Muscle layer of duodenum (tissue), 2 donors: ENCODE results near the gene PLEKHG4B.

Source experiments
- H3K27ac ChIP-seq: one replicate; pipeline ENCODE4 v1.7.0; 2013; ENCODE audit warnings: mild to moderate bottlenecking, low read length
- H3K27me3 ChIP-seq: one replicate; pipeline ENCODE4 v1.7.0; 2013; ENCODE audit warnings: low read depth, mild to moderate bottlenecking, control low read depth, low read length
- H3K36me3 ChIP-seq, 2 donors: one replicate each; pipeline ENCODE4 v1.7.0; 2013; ENCODE audit warnings: low read length in 2 of 2, control low read depth in 1 of 2, mild to moderate bottlenecking in 1 of 2; ENCODE audit not compliant: insufficient read depth in 2 of 2, control insufficient read depth in 1 of 2
- H3K4me1 ChIP-seq, 2 donors: one replicate each; pipeline ENCODE4 v1.7.0; 2013; ENCODE audit warnings: low read length in 2 of 2, mild to moderate bottlenecking in 2 of 2, control low read depth in 1 of 2, moderate library complexity in 1 of 2; ENCODE audit not compliant: insufficient read depth in 2 of 2, control insufficient read depth in 1 of 2
- H3K4me3 ChIP-seq, 2 donors: one replicate each; pipeline ENCODE4 v1.7.0; 2013; ENCODE audit warnings: low read length in 2 of 2, low read depth in 1 of 2, mild to moderate bottlenecking in 1 of 2
- H3K9me3 ChIP-seq, 2 donors: one replicate each; pipeline ENCODE4 v1.7.0; 2013; ENCODE audit warnings: low read length in 2 of 2, control low read depth in 1 of 2, mild to moderate bottlenecking in 1 of 2; ENCODE audit not compliant: control insufficient read depth in 1 of 2
- donor health status: healthy.

Gene PLEKHG4B

GRCh38 chr5:76358-77169 is 15.4 kb upstream of the PLEKHG4B start:
- no peaks in the 10 kb centered on the region for H3K27me3 ChIP-seq
- no peaks in the 10 kb centered on the region for H3K9me3 ChIP-seq
- H3K36me3 ChIP-seq, result no peaks in the 10 kb centered on the region
- H3K4me1 ChIP-seq, result no peaks in the 10 kb centered on the region
- no peak overlapping the region for H3K27ac ChIP-seq
- no peak overlapping the region for H3K4me3 ChIP-seq

GRCh38 chr5:77170-77501 is 14.8 kb upstream of the PLEKHG4B start:
- Histone ChIP-seq H3K4me3 (no peak overlapping the region), H3K4me1 (no peaks in the 10 kb centered on the region), H3K27ac (no peak overlapping the region), H3K9me3 (no peaks in the 10 kb centered on the region), H3K36me3 (no peaks in the 10 kb centered on the region), H3K27me3 (no peaks in the 10 kb centered on the region)

- H3K9me3 ChIP-seq, result no peaks in the 10 kb centered on the region
- H3K4me3 ChIP-seq, result no peak overlapping the region
- no peak overlapping the region for H3K27ac ChIP-seq
- H3K36me3 ChIP-seq, result no peaks in the 10 kb centered on the region
- H3K27me3 ChIP-seq, result no peaks in the 10 kb centered on the region
- H3K4me1 ChIP-seq, result no peaks in the 10 kb centered on the region
Measured at GRCh38 chr5:77546-77945, 14.4 kb upstream of the PLEKHG4B start.

GRCh38 chr5:77957-78804 is 13.8 kb upstream of the PLEKHG4B start:
- H3K9me3 ChIP-seq, result no peaks in the 10 kb centered on the region
- H3K27ac ChIP-seq, result no peak overlapping the region
- H3K4me1 ChIP-seq, result no peaks in the 10 kb centered on the region
- no peaks in the 10 kb centered on the region for H3K27me3 ChIP-seq
- H3K4me3 ChIP-seq, result no peak overlapping the region
- H3K36me3 ChIP-seq, result no peaks in the 10 kb centered on the region

- Histone ChIP-seq H3K9me3 (no peaks in the 10 kb centered on the region), H3K27me3 (no peaks in the 10 kb centered on the region), H3K27ac (no peak overlapping the region), H3K4me1 (no peaks in the 10 kb centered on the region), H3K4me3 (no peak overlapping the region), H3K36me3 (no peaks in the 10 kb centered on the region)
Measured at GRCh38 chr5:78805-79149, 13.2 kb upstream of the PLEKHG4B start.

- no peak overlapping the region for H3K4me3 ChIP-seq
- no peak overlapping the region for H3K27ac ChIP-seq
- H3K4me1 ChIP-seq, result no peaks in the 10 kb centered on the region
- H3K9me3 ChIP-seq, result no peaks in the 10 kb centered on the region
- no peaks in the 10 kb centered on the region for H3K36me3 ChIP-seq
- H3K27me3 ChIP-seq, result no peaks in the 10 kb centered on the region
Measured at GRCh38 chr5:79263-79662, 12.7 kb upstream of the PLEKHG4B start.

GRCh38 chr5:79821-80220 is 12.1 kb upstream of the PLEKHG4B start:
- Histone ChIP-seq H3K36me3 (no peaks in the 10 kb centered on the region), H3K27ac (no peak overlapping the region), H3K4me1 (no peaks in the 10 kb centered on the region), H3K9me3 (no peaks in the 10 kb centered on the region), H3K27me3 (no peaks in the 10 kb centered on the region), H3K4me3 (no peak overlapping the region)

- no peak overlapping the region for H3K27ac ChIP-seq
- no peaks in the 10 kb centered on the region for H3K9me3 ChIP-seq
- H3K4me3 ChIP-seq, result no peak overlapping the region
- no peaks in the 10 kb centered on the region for H3K36me3 ChIP-seq
- no peaks in the 10 kb centered on the region for H3K4me1 ChIP-seq
- H3K27me3 ChIP-seq, result no peaks in the 10 kb centered on the region
Measured at GRCh38 chr5:81391-82021, 10.5 kb upstream of the PLEKHG4B start.

GRCh38 chr5:82097-82496 is 9.9 kb upstream of the PLEKHG4B start:
- Histone ChIP-seq H3K27me3 (peaks cover 1% of the 10 kb centered on the region), H3K4me1 (no peaks in the 10 kb centered on the region), H3K27ac (no peak overlapping the region), H3K36me3 (no peaks in the 10 kb centered on the region), H3K4me3 (no peak overlapping the region), H3K9me3 (no peaks in the 10 kb centered on the region)

GRCh38 chr5:82570-82969 is 9.4 kb upstream of the PLEKHG4B start:
- Histone ChIP-seq H3K4me1 (no peaks in the 10 kb centered on the region), H3K27ac (no peak overlapping the region), H3K27me3 (peaks cover 4% of the 10 kb centered on the region), H3K9me3 (no peaks in the 10 kb centered on the region), H3K4me3 (no peak overlapping the region), H3K36me3 (no peaks in the 10 kb centered on the region)

GRCh38 chr5:83029-83428 is 8.9 kb upstream of the PLEKHG4B start:
- no peaks in the 10 kb centered on the region for H3K9me3 ChIP-seq
- no peaks in the 10 kb centered on the region for H3K36me3 ChIP-seq
- H3K27ac ChIP-seq, result no peak overlapping the region
- H3K4me1 ChIP-seq, result no peaks in the 10 kb centered on the region
- H3K27me3 ChIP-seq, result peaks cover 4% of the 10 kb centered on the region
- H3K4me3 ChIP-seq, result no peak overlapping the region
